NCI-H524 treated with DMSO at 0.1 percent for 48 hours (cell line): ENCODE data around the gene FAHD2B.
"Not testable (repeated sequence)": the region's sequence is repeated elsewhere in the genome, so short reads cannot be mapped to it uniquely, and the experiment has no call there.

Source experiments
- DNase-seq: peaks from one replicate; lab custom pipeline; 2025; lab: John Stamatoyannopoulos, UW

Gene FAHD2B

DNA sequence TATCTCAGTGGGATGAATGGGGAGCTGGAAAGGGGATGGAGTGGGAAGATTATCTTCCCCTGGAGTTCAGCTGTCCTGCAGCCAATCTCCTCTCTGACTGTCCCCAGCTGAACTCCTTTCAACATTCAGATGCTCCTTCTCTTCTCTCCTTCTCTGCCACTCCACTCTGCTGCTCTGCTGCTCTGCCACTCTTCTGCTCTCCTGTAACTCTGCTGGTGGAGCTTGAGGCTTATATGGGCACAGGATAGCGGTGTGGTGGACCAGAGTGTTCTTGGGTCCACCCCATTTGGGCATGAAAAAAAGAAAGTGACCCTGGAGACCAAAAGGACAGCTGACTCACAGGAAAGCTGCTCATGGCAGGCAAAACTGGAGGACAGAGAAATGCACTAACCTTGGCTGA is 26.6 kb downstream of the FAHD2B start:
- DNase-seq, result no peak

GRCh38 chr2:97067279-97068004 is 27.2 kb downstream of the FAHD2B start:
- no peak for DNase-seq

GRCh38 chr2:97066030-97066429 is 28.7 kb downstream of the FAHD2B start:
- not testable (repeated sequence) for DNase-seq

DNA sequence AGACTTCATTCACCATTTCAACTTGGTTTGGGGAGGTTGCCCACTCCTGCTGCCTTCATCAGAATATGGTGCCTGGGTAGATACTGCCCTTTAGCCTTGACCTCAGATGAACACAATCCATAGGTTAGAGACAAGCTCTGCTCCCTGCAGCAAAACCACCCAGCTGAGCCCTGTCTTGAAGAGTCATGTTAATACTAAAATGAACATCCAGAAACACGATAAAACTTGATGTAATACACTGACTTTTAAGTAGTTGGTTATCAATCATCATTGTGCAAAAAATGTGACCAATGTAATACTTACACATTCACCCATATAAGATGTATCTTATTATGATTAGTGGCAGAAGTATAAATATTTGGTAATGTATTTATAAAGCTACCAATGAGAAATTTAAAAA is 32.7 kb downstream of the FAHD2B start:
- not testable (repeated sequence) for DNase-seq

GRCh38 chr2:97059782-97060181 is 34.9 kb downstream of the FAHD2B start:
- not testable (repeated sequence) for DNase-seq

DNA sequence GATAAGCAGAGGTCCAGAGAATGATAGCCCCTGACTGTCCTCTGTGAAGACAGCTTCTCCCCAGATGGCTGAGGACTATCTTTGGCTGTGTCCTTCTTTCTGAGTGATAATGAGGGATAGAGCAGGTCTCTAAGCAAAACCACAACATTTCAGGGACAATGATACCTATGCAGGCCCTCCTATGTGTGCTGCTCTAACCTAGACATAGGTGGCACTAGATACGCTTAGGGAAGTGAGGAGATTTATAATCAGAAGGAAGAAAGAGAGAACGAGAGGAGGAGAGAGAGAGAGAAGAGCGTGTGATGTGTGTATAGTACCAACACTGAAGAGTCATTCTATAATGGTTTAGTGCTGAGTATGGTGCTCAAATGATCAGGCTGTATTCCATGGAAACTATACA is 38.5 kb downstream of the FAHD2B start:
- DNase-seq, result not testable (repeated sequence)

- not testable (repeated sequence) for DNase-seq
These were observed 44.6 kb downstream of the FAHD2B start for GRCh38 chr2:97050032-97050431.

- not testable (repeated sequence) for DNase-seq
These were observed 46.2 kb downstream of the FAHD2B start for GRCh38 chr2:97048448-97048847.

GRCh38 chr2:97046676-97047075 is 48.0 kb downstream of the FAHD2B start:
- DNase-seq, result not testable (repeated sequence)

- not testable (repeated sequence) for DNase-seq
These were observed 48.7 kb downstream of the FAHD2B start for GRCh38 chr2:97045895-97046499.
